NCI-H774 (cell line): ENCODE results near the gene NAPEPLD.
"Not testable (repeated sequence)": the region's sequence is repeated elsewhere in the genome, so short reads cannot be mapped to it uniquely, and the experiment has no call there.

Experiments
- DNase-seq: peaks from one replicate; lab custom pipeline; 2025; lab: John Stamatoyannopoulos, UW

NAPEPLD gene

DNA sequence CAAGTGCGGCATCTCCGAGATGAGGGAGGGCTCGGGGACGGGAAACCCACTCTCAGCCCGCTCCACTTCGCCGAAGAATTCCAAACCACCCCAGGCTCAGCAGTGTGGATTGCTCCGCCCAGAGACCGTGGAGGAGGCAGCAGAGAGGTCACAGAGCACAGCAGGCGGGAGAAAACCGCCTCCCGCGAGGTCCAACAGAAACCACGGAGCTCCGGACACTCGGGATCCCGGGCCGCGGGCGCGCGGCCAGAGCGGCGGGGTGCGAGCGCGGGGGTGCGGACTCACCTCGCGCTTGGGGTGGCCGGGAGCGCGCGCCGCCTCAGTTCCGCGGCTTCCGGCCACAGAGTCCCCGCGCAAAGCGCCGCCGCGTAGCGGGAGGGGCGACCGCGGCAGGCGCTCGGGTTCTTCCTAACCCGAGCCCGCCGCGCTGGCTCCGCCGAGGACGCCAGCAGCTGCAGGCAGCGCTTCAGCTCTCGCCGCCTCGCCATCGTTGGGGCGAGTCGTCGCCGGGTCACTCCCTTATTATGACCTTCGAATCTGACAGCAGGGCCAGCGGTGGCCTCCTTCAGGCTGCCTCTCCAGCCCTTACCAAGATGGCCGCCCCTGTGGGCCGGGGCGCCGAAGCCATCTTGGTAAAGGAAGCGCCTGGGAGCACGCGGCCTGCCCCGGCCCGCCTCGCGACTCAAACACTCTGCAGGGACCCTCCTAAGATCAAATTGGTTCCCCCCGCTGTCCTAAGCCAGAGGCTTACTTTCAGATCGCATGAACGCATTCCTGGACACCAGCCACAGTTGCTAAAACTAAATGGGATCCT is at the start of gene NAPEPLD:
Gene NAPEPLD (minus strand): TSS at position 106 of the 814 bp plus-strand sequence. CDS start 20,323 bp downstream, outside the sequence.
- peak; percentile 84 for DNase-seq

DNA sequence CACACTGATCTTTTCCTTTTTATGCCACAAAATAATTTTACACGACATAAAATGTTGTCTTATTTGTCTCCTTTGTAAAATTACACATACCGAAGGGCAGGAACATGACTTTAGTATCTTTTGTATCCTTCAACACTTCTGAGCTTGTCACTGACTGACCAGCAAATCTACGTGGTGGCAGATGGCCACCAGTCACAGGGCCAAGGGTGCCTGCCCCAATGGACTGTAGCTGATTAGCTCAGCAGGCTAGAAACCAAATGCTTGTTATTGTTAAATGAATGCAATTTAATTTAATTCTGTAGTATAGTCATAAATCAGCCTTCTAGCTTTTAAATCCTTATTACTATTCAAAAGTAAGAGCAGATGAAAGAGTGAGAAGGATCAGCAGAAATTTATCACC is 49.2 kb upstream of the NAPEPLD start:
- not testable (repeated sequence) for DNase-seq

DNA sequence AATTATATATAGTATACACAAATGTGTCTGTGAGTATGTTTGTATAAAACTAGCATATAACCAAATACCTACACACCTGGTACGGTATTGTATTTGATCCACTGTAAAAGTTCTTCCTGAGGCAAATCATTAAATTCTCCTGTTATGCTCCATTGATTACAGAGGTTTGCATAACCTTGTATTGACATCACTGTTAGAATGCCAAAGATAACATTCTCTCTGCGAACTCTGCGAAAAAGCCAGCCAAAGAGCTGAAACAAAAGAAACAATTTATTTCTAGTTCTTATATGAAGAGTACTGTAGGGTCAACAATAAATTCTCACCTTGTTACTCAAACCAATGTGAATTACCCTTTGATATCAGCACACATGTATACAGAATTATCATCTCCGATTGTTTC is 46.5 kb upstream of the NAPEPLD start:
- DNase-seq, result not testable (repeated sequence)

DNA sequence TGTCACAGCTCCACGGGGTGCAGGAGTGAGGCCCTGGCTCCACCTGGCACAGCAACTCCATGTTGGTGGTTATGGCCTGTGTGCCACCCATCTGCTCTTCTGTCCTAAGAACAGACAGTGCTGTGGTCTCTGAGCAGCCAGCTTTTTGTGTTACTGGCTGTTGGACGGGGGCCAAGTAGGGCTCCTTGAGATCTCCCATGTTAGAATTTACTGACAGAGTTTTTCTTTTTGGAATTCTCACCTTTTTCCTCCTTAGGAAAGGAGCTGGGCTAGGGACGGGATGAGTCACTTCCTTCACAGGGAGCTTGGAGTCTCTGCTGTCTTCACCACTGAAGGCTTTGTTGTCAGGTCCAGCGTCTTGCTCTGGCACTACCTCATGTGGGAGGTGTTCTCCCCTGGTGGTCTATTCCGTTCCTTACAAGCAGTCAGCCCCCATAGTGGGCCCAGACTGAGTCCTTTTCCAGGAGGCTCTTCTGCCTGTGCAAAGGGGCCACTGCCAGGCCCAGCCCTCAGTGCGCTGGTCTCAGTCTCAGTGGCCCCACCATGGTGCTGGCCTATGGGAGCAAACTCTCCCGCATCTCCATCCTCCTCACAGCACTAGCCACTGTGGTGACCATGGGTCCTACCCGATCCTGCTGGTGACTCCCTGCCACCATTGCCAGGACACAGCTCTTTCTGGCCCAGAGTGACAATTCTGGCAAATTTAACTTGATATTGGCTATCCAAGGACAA is 23.7 kb upstream of the NAPEPLD start:
- DNase-seq, result not testable (repeated sequence)

DNA sequence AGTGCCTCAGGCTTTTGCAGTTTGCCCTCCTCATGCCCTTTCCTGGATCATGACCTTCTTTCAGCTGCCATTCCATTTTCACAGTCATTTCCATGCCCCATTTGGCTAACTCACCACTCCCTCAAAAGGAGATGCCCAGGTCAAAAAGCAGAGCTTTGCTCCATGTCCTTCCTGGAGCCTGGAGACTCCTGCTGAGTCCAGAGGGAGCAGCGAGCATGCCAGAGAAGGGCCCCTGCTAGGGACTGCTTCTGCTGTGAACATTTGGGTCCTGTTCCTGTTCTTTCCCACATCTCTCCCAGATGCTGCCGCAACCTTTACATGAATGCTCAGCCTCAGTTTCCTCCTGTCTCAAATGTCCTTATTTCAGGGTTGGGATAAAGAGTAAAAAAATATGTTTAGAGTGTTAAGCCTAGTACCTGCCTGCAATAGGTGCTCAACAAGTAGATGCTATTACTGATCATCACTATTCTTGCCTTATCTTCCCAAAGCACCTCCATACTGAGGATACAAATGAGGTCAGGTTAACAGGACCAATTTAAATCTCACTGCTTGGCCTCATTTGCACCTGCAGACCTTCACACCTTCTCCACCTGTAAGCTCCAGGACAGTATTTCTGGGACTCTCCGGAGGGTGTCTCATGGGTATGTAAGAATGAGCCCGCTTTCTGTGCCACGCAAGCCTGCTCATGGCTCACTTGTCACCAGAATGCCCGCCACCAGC is 23.0 kb upstream of the NAPEPLD start:
- not testable (repeated sequence) for DNase-seq

DNA sequence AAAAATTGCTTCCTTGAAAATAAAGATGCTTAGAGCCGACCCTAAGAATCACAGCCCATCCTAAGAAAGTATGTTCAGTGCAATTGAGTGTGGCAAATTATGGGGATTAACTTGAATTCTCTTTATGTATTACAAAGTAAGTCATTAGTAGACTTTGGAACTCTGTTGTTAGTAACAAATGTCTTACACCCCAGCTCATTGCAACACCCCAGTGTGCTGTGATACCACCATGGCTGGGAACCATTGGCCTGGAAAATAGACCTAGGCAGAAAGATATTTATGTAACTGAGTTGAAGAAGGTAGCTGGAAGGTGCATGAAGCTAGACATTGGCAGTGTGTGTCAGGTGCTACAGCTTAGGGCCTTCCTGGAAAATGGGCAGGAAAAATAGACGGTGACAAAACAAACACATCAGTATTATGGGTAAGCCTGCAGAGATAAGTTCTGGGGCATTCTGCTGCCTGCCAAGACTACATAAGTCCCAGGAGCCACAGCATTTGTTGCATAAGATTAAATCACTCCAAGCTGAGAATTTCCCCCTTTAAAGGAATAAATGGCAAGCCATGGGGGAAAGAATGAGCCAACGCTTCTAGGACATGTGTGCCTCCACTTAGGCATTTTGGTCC is 18.1 kb upstream of the NAPEPLD start:
- DNase-seq, result not testable (repeated sequence)

DNA sequence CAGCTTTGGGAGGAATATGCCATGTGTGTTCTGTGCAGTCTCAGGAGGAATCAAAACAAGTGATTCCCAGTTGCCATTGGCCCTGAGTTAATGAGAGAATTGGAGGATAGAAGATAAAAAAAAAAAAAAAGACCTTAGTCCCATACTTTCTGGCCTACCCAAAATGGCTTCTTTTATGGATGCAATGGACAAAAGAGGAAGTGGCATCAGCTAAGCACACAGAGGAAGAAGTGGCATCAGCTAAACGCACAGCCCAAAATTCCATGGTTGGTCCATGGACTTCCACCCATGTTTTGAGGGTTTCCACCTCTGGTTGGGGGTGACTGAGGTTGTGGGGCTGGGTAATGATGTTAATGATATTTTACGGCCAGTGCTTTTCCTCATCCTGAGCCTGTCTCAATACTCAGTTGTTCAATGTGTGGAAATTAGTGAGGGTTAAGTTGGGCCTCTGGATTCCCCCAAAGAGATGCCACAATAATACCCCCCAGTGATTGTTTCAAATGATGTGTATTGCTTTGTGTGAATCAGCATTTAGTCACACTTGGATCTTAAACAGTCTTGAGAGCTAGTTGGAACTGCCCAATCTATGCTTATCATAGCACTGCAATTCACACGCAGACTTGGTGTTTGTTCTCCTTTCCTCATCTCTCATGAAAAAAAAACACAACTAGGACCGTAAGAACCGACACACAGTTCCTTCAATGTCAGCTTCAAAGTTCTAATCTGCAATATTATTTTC is 14.4 kb upstream of the NAPEPLD start:
- DNase-seq, result not testable (repeated sequence)

DNA sequence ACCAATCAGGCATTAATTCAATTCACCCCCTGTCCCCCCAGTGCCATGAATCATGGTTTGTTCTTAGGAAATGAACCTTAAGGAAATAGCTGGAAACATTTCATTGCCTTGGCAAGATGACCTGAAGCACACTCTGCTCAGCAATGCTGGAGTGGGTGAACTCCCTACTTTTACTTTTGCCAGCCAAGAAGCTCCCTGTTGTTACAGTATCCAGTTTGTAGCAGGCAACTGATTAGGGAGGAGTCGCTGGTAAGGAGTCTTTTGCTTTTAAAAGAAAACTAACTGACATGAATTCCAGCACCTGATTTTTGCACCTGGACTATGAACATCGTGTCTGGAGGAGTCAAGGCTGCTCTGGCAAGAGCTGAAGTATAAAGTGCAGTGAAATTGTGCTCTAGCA is 13.7 kb upstream of the NAPEPLD start:
- not testable (repeated sequence) for DNase-seq

DNA sequence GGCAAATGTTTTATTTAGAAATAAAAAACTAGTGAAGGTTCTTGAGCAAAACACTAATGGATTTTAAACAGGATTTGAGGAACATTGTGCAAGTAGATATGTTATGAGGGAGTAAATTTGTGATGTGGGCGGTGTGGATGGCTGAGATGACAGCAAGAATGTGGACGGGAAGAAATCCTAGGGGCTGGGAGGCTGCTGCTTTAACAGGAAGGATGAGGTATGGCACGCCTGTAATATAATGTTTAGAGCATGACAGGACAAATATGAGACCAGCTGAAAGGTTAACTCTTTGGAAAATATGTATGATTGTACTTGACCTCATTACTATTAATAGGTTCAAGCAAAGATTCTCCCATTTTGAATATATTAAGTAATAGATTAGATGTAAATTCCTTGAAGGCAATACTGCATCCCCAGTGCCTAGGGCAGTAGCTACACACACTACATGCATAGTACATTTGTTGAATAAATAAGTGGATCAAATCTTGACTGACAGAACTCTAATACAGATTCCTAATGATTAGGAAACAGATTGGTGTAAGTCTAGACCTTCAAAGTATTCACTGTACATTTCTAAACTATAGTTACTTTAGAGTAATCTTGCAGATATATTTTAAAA is 13.2 kb upstream of the NAPEPLD start:
- DNase-seq, result not testable (repeated sequence)

DNA sequence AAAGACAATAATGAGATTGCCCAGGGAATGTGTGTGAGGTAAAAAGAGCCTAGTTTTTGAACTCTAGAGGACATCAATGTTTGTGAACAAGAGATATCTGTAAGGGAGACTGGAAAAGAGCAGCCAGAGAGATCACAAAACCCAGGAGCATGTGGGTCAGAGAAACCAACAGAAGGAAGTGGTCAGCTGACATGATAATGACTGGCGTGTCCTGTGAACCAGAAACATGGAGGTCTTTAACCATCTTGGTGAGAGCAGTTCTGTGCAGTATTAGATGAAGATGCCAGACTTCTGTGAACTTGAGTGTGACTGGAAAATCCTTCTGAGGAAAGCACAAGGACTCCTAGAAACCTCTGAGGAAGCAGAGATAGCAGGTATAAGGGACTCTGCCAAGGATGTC is 10.2 kb upstream of the NAPEPLD start:
- not testable (repeated sequence) for DNase-seq

DNA sequence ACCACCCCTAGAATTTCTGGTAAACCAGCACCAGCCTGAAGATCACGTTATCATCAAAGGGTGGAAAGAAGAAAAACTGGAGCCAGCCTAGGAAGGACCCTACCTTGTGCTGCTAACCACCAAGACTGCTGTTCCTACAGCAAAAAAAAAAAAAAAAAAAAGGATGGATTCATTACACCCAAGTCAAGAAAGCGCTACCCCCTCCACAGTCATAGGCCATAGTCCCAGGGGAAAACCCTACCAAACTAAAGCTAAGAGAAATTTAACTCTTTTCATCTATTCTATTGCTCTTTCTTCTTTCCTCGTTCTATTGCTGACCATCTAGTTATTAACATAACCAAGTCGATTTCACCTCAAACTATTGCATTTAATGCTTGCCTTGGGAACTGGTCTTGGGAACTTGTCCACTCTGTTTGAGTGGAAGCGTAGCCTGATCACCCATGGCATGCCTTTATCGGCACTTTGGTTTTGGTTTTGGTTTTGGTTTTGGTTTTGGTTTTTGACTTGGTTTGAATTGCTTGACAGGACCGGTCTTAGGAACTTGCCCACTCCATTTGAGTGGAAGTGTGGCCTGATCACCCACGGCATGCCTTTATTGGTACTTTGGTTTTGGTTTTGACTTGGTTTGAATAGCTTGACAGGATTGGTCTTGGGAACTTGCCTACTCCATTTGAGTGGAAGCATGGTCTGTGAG is 6.6 kb upstream of the NAPEPLD start:
- DNase-seq, result not testable (repeated sequence)

DNA sequence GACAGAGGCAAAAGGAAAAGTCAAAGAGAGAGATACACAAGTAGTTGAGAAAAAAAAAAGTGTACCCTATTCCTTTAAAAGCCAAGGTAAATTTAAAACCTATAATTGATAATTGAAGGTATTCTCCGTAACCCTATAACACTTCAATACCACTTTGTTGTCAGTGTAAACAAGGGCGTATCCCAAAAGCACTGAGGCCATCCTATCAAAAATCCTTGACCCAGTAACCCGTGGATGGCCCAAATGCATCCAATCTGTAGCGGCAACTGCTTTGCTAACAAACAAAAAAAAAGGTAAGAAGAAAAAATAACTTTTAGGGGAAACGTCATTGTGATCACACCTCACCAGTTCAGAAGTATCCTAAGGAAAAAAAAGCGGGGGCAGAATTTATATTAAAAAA is 5.1 kb upstream of the NAPEPLD start:
- no peak for DNase-seq

DNA sequence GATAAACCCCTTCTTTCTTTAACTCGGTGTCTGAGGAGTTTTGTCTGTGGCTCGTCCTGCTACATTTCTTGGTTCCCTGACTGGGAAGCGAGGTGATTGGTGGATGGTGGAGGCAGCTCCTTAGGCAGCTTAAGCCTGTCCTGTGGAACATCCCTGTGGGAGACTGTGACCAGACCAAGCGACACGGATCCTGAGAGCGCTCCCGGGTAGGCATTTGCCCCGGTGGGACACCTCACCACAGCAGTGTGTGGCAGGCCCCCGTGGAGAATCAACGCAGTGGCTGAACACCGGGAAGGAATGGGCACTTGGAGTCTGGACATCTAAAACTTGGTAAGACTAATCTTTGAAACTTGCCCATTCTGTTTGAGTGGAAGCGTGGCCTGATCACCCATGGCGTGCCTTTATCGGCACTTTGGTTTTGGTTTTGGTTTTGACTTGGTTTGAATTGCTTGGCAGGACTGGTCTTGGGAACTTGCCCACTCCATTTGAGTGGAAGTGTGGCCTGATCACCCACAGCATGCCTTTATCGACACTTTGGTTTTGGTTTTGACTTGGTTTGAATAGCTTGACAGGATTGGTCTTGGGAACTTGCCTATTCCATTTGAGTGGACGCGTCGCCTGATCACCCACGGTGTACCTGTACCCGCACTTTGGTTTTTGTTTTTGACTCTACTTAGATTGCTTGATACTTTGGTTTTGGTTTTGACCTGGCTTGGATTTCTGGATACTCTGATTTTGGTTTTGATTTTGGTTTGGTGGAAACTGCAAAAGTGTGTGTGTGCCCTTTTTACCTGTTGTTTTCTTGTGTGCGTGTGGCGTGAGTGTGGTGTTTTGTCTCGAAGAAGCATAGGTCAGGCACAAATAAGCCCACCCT is 4.1 kb upstream of the NAPEPLD start:
- DNase-seq, result not testable (repeated sequence)

DNA sequence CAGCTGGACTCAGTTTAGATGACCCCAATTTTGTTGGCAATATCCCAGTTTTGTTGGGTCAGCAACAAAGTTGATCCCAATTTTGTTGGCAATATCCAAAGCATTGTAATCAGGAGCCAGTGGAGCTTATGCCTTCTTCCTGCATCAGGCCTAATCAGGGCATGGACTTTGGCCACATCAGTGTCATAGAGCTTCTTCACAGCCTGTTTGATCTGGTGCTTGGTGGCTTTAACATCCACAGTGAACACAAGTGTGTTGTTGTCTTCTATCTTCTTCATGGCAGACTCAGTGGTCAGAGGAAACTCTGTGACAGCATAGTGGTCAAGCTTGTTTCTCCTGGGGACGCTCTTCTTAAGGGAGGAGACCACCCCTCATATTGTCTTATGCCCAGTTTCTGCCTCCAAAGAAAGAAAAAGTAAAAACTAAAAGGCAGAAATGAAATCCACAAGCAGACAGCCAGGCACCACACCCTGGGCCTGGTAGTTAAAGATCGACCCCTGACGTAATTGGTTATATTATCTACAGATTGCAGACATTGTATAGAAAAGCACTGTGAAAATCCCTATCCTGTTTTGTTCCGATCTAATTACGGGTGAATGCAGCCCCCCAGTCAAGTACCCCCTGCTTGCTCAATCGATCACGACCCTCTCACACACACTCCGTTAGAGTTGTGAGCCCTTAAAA is 3.2 kb upstream of the NAPEPLD start:
- not testable (repeated sequence) for DNase-seq

DNA sequence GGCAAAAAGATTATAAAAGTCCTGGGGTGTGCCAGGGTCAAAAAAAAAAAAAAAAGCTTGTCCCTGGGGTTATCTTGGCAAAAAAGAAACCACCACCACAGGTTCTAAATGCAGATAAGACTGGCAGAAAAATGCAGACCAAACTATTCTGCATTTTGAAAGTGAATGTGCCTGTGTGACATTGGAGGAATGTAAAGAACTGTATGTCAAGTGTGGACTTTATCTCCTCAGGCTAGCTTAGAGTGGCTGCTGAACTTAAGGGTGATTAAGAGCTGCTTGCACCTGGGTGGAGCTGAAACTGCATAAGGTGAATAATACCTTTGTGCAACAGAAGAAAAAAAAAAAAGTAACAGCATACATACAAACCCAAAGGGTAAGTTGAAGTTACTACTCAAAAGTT is 1.3 kb upstream of the NAPEPLD start:
- DNase-seq, result no peak

DNA sequence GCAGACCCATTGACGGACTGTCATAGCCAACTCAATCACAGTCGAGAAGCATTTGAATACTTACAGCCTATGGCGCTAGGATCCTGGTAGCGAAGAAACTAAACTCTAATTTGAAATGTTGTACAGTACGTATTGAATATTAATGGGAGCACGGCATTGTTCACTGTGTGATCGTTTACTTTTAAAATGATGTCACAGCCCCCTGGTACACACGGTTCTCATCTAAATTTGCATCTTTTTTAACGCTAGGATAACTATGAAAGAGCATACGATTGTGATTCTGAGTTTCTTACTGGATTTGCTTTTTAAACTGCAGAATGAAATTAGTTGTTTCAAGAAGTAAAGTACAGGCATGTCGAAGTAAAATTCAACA is 895 bp upstream of the NAPEPLD start:
- no peak for DNase-seq

DNA sequence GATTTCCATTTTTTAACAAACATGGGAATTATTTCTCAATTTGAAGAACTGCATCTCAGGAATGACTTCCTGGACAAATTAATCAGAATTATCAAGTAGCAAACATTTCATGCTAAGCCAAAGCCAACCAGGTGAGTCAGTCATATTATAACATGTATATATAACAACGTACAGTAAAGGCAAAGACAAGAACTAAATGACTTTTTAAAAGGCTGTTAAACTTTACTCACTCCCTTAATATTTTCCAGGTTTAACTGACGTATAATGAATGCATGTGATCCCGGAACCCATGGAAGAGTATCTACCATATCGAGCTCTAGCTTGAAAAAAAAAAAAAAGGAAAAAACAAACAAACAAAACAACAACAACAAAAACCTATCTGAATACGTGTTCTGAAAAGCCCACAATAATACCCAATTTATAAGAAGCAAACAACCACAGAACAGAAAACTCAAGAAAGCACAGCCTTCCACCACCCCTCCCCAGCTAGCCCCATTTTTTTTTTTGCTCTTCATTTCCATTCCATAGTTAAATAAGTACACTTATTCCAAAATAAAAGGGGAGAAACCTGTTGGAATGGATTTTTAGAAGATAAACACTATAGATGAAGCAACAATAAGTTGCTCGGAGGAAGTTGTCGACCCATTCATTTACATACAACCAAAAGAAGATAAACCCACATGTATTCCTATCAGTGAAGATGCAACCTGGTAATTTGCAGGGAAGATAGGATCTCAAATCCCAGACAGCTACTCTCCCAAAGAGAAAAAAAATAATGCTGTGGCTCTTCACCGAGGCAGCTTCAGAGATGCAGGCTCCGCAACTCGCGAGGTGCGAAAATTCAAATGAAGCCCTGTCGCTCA is 537 bp downstream of the NAPEPLD start:
- DNase-seq, result no peak

DNA sequence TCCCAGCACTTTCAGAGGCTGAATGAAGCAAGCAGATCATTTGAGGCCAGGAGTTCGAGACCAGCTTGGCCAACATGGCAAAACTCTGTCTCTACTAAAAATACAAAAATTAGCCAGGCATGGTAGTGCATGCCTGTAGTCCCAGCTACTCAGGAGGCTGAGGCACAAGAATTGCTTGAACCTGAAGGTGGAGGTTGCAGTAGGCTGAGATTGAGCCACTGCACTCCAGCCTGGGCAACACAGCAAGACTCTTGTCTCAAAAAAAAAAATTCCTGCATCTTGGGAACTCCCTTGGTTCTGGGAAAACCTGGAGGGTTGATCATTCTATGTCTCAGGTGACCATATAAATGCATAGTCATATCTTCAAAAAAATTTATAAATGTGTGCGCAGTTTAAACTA is 4.1 kb downstream of the NAPEPLD start:
- DNase-seq, result not testable (repeated sequence)
